Right lung (tissue), 10 donors: Measurements from ENCODE around the gene HIBCH. TPM values are rescaled to one million over a fixed set of nuclear protein-coding genes. Genes with fewer than 3 reads are reported as not detected.
"Not testable (repeated sequence)": the region's sequence is repeated elsewhere in the genome, so short reads cannot be mapped to it uniquely, and the experiment has no call there.

ENCODE experiments used
- DNase-seq, 2 donors: peaks; one replicate each; pipeline ENCODE4 v3.0.0-alpha.2; 2013
- long read RNA-seq, 8 donors: transcript quantifications; one replicate each; lab custom pipeline, GENCODE V29; 2026
- polyA plus RNA-seq, 5 donors: library from polyadenylated mRNA; unstranded; fragments of 120-200 nt; gene quantifications; one replicate each; pipeline versions ENCODE4 v1.2.1 to v1.2.3, GENCODE V29; 2013; ENCODE audit warnings: inconsistent platforms in 1 of 5, low replicate concordance in 1 of 5; ENCODE audit not compliant: insufficient read length in 5 of 5, insufficient read depth in 1 of 5

The HIBCH gene, protein sequence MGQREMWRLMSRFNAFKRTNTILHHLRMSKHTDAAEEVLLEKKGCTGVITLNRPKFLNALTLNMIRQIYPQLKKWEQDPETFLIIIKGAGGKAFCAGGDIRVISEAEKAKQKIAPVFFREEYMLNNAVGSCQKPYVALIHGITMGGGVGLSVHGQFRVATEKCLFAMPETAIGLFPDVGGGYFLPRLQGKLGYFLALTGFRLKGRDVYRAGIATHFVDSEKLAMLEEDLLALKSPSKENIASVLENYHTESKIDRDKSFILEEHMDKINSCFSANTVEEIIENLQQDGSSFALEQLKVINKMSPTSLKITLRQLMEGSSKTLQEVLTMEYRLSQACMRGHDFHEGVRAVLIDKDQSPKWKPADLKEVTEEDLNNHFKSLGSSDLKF
- polyA plus RNA-seq = 10 to 100 TPM; 50.4 to 89.4 (median 75.7) TPM
- long read RNA-seq, donor 1, transcript HIBCH-201 (14 exons, 1,939 nt) = major isoform, 11 of 12 reads
- long read RNA-seq, donor 1, partial matches to known transcripts = 0 of 12 reads
- long read RNA-seq, donor 1, other reads (novel, unspliced or antisense) = 0 of 12 reads
- long read RNA-seq, donor 2, transcript HIBCH-201 (14 exons, 1,939 nt) = major isoform, 7 of 8 reads
- long read RNA-seq, donor 2, partial matches to known transcripts = 0 of 8 reads
- long read RNA-seq, donor 2, other reads (novel, unspliced or antisense) = 0 of 8 reads
- long read RNA-seq, donor 3, transcript HIBCH-201 (14 exons, 1,939 nt) = major isoform, 11 of 88 reads
- long read RNA-seq, donor 3, partial matches to known transcripts = 68 of 88 reads
- long read RNA-seq, donor 3, other reads (novel, unspliced or antisense) = 9 of 88 reads
- long read RNA-seq, donor 4, partial matches to known transcripts = 0 of 5 reads
- long read RNA-seq, donor 4, other reads (novel, unspliced or antisense) = 0 of 5 reads
- long read RNA-seq, donor 5, transcript HIBCH-201 (14 exons, 1,939 nt) = major isoform, 18 of 22 reads
- long read RNA-seq, donor 5, partial matches to known transcripts = 0 of 22 reads
- long read RNA-seq, donor 5, other reads (novel, unspliced or antisense) = 0 of 22 reads
- long read RNA-seq, donor 6, transcript HIBCH-201 (14 exons, 1,939 nt) = major isoform, 14 of 38 reads
- long read RNA-seq, donor 6, partial matches to known transcripts = 24 of 38 reads
- long read RNA-seq, donor 6, other reads (novel, unspliced or antisense) = 0 of 38 reads
- long read RNA-seq, donor 7, transcript HIBCH-201 (14 exons, 1,939 nt) = major isoform, 16 of 100 reads
- long read RNA-seq, donor 7, partial matches to known transcripts = 64 of 100 reads
- long read RNA-seq, donor 7, other reads (novel, unspliced or antisense) = 19 of 100 reads
- long read RNA-seq, donor 8, partial matches to known transcripts = 0 of 5 reads
- long read RNA-seq, donor 8, other reads (novel, unspliced or antisense) = 0 of 5 reads

DNA sequence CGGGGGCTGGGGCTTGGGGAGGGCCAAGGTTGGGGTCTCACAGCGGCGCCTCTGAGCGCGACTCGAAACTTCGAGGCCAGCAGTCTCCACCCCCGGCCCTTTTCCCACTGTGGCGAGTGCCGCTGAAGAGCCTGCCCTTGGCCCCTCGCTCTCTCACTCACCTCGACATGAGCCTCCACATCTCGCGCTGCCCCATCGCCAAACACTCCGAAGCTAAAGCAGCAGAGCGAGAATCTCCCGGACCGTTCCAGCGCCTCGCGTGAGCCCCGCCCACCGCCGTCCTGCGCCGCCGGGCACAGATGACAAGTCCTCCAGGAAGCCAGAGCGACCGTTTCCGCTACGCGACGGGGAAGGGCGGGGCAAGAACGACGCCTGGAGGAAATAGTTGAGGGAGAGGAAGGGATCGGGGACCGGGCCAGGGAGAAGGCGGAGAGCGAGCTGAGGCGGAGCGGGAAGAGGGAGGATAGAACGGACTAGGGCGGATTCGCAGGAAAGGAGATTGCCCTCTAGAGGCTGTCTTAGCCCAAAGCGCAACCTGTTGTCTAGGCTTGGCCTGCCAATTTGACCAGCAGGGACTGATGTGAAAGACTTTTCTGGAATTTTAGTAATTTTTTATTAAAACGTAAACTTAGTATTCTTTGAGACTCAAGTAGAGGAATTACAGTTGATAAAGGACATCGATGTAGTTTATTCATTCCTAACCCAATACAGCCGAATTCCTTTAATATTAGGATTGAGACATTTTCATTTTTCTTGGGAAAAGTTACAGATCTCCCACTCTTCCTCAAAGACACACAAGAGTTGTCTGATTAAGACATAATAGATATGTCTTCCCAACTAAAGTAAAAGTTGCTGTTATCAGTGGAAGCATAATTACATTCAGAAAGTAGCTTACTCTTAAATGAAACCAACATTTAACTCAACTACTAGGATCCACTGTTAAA, at the start of gene HIBCH:
Gene HIBCH (minus strand): TSS at position 272 of the 944 bp plus-strand sequence. CDS start 76 bp downstream, at position 196.
- DNase-seq = peak; percentile 98 to 99

DNA sequence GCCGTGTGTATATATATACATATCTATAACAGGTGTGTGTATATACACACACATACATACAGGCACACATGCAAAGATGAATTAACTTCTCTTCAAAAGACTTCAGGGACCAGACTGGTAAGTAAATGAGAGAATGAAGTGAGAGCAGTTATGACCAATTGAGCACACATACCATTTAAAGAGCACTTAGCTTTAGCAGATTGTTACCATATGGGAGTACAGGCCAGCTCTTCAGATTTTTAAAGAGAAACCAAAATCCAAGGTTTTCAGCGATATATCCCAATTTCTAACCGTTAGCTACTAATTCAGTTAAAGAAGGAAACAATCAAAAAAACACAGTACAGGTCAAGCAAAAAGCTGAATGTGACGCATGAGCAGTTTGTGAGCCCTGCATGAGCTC, 47.5 kb upstream of the HIBCH start:
- no peak for DNase-seq

DNA sequence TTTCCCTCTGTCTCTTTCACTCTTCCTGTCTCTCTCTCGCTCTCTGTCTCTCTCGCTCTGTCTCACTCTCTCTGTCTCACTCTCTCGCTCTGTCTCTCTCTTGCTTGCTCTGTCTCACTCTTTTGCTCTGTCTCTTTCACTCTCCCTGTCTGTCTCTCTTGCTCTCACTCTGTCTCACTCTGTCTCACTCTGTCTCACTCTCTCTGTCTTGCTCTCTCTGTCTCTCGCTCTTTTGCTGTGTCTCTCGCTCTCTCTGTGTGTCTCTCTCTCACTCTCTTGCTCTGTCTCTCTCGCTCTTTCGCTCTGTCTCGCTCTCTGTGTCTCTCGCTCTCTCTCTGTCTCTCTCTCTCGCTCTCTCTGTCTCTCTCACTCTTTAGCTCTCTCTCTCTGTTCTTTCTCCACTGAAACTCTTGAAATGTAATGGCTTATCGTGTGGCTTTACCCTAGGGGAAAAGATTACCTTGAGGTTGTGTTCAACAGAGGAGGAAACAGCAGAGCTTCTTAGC, 46.7 kb upstream of the HIBCH start:
- DNase-seq = no peak

DNA sequence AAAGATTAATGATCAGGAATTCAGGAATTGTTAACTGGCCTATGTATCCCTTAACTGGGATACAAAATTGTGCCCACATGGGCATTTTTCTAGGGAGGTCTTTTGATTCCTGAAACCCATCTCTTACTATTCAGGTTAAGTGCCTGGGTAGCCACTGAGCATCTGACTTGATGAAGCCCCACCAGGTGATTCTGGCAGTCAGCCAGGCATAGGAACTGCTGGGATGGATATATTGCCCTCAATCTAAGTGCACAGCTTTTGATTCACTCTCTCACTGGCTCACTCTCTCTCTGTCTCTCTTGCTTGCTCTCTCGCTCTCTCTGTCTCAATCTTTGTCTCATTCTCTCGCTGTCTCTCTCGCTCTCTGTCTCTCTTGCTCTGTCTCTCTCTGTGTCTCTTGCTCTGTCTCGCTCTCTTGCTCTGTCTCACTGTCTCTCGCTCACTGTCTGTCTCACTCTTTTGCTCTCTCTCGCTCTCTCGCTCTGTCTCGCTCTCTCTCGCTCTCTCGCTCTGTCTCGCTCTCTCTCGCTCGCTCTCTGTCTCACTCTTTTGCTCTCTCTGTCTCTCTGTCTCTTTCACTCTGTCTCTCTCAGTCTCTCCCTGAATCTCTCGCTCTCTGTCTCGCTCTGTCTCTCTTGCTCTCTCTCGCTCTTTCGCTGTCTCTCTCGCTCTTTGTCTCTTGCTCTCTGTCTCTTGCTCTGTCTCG, 46.0 kb upstream of the HIBCH start:
- no peak for DNase-seq

DNA sequence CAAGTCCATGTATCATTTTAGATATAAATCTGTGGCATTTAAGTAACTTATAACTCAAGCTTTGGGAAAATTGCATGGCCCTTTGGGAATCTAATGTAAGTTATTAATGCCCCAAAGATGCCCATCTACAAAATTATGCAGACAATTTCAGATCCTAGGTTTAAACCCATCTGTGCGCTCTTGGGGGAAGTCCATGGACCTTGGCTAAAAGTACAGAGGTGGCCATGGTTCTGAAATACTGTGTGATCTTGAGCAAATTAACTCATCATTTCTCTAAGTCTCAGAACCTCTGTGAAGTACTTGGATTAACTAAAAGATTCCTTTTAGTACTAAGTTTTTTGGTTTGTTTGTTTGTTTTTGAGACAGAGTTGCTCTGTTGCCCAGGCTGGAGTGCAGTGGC, 43.3 kb upstream of the HIBCH start:
- DNase-seq = no peak

DNA sequence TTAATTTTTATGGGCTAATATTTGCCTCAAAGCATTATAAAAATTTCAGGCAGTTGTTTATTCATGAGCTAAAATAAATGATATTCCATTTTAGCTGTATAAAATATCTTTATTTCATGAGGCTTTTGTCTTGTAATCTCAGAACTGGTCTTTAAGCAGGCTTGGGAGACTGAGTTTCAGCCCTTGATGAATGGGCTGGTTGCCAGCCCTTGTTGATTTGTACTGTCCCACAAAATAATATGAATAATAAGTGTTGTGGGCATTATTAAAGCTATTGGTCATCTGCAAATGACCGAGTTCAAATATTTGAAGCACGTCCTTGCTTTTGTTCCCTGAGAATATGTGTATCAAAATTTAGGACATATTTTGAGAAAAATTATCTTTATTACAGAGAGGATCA, 41.9 kb upstream of the HIBCH start:
- no peak for DNase-seq

DNA sequence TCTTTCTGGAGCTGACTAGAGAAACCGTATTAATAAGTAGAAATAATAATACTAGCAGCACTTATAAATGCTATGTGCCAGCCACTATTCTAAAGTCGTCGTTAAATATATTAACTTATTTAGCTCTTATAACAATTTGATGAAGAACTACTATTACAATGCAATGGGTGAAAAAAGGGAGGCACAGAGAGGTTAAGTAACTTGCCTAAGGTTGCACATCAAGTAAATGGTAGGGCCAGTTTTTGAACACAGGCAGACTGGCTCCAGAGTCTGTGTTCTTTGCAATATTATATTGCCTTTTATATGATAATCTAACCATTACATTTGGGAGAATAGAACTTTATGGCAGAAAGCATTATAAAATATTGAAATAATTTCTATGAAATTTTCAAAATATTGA, 41.3 kb upstream of the HIBCH start:
- DNase-seq = no peak

DNA sequence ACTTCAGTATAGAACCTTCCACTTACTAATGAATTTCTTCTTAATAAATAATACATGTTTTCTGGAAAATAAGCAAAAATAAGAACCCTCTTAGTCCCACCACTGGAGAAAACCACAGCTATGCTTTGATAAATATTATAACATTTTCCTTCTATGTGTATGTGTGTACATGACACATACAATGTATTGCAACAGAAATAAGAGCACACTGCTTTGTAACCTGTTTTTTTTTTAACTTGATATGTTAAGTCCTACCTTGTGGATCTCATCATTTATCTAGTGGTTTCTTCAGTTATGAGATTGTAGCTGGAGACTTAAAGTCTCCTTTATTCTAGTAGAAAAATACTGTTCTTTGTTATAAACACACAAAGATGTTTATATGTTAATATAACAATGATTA, 40.9 kb upstream of the HIBCH start:
- no peak for DNase-seq

DNA sequence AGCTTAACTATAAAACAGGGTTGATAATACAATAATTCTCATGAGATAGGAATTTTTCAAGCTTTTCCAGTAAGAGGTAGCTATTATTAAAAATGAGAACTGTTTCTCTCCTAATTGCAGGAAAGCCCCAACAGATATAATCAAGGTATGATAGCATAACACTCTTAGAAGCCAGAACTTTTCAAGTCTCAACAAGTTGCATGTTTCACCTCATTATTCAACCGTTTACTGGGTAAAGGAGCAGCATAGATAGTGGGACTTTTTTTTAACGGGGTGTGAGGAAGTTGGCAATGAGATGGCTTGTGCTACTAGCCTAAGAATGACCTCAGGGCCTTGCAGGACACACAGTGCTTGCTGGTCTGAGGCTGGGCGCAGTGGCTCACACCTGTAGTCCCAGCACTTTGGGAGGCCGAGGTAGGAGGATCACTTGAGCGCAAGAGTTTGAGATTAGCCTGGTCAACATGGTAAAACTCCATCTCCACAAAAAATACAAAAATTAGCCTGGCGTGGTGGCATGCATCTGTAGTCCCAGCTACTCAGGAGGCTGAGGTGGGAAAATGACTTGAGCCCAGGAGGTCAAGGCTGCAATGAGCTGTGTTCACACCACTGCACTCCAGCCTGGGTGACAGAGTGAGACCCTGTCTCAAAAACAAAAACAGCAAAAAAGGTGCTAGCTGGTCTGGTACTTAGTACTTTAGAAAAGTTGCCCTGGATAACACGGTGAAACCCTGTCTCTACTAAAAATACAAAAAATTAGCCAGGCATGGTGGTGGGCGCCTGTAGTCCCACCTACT, 39.2 kb upstream of the HIBCH start:
- not testable (repeated sequence) for DNase-seq

DNA sequence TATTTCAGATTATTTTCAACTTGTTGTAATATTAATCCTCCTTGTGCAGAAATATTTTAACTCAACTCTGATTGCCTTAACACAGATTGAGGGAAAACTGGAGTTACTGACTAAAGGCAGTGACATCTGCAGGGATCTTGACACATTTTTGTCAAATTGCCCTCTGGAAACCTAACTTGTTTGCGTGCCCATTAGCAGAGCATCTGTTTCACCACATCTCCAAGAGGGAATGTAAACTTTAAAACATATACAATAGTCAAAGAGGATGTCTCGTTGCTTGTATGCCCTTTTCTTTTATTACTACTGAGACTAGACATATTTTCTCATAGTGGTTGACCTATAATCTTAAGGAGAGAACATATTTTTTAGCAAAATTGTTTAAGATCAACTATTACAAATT, 38.0 kb upstream of the HIBCH start:
- DNase-seq = no peak

DNA sequence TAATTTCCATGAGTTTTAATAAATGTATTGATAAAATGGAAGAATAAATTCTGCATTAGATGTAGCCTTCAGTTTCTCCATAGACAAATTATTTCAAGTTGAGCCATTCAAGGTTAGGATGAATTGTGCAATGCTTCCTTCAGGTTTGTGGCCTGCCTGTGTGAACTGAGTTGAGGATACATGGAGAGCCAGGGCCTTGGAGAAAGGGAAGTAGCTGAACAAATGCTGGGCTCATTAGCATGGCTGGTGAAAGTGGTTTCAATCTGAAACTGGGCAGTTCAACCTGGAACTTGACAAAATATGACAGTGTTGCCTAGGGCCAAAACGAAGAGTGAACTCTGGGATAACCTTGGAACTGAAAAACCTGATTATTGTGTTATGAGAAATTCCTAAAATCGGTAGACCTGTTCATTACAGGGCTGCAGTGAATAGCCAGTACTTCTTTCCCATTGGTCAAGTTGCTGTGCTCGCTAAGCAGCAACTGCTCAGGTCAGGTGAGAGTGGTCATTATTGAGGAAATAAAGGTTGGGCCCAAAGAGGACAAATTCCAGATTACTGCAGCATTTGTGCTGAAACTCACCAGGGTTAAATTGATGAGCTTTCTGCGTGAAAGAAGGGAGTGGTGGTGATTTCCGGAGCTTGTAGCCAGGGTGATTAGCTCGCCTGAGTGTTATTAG, 36.5 kb upstream of the HIBCH start:
- no peak for DNase-seq

DNA sequence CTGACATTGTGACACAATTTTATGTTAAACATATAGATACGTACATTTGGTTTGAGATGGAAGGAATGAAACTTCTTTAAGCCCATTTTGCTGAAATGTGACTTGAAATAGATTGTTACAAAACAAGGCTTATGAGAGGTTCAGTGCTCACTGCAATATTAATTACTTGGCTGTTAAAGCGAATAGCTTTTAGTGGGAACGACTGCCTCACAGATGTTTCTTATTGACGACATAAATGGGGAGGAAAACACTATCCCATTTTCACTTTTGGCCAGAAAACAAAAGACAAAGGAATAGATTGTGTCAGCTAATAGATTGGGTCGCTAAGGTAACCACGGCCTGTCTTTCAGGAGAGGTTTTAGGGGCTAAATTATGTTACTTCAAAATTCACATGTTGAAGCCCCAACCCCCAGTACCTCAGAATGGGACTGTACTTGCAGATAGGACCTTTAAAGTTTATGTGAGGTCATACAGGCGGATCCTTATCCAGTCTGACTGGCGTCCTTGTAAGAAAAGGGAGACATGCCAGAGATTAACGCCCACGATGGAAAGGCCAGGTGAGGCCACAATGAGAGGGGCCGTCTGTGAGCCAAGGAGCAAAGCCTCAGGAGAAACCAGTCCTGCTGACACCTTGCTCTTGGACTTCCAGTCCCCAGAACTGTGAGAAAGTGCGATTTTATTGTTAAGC, 34.5 kb upstream of the HIBCH start:
- no peak for DNase-seq

DNA sequence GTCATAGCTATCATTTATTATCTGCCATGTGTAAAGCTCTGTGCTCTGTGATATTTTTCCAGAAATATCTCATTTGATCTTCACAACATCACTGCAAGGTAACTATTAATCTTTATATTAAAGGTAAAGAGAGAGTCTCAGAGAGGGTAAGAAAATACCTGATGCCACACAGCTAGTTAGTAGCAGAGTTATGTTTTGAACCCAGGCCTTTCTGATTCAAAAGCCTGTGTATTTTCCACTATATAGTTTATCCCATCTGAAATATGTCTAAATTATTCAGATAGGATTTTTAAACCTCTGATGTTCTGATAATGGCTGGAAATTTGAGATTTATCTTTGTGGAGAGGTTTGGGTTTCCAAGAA, 33.9 kb upstream of the HIBCH start:
- DNase-seq = no peak

DNA sequence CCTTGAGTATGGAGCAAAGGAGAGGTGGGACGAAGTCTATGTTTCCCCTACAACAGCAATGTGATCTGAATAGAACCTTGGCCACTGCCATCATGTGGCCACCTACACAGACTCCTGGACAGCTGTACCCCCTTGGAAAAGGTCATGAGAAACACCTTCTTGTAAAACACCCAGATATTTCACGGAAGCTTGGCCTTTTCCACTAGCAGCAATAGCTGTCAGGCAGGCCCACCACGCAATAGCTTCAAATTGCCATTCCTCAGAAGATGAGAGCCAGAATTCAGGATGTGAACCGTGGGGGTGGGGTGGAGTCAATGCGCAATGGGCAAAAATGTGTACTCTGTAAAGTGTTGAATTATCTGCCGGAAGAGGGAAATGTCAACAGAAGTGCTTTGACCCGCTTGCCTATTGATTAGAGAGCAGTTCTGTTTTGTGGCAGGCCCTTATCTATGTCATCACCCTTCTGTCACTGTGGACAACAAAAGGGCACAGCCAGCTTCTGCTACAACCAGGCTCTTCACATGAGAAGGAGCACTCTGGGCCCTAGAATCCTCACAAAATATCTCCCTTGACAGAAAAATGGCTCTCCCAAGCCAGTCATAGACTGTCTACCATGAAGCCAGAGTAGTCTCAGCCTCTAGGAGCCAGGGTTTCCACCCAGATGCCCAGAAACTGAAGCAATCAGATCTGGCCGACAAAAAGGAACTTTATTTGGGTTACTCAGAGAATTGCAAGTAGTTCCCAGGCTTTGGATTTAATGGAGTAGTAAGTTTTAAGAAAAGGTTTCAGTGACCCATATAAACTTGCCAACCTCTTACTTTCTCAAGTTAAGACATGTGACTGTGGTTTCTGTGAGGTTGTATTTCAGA, 33.3 kb upstream of the HIBCH start:
- DNase-seq = no peak

DNA sequence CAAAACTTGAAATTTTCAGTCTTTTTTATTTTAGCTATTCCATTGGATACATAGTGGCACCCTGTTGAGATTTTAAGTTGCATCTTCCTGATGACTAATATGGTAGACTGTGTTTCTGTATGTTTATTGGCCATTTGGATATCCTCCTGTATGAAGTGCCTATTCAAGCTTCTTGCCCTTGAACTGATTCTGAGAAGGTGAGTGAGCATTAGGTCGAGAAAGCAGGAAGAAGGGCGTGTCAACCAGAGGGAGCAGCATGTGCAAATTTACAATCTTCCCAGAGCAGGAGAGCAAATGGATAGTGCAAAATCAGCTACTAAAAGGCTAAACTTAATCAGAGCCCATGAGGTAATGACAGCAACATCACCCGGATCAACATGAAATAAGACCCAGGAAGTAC, 32.3 kb upstream of the HIBCH start:
- DNase-seq = no peak

DNA sequence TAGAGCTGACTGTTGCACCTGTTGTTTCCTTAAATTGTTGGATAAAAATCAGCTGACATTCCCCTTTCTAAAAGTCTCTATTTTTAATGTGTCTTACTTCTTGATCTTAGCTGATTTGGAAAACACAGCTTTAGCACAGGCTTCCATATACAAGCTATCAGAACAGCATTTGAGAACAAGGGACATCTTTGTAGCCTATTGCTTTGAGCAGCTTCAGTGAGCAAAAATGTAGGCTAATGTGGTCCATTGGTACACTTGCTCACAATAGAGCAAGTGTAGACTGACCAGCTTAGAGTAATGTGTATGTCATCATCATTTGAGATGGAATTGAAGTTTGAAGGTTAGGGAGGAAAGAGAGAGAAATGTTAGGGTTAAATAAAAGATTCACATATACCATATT, 30.7 kb upstream of the HIBCH start:
- DNase-seq = no peak
